Measurements from ENCODE around the gene HLF.

- TF ChIP-seq CTCF (IDR thresholded peaks at IDR 0.05) (no peak), POLR2A (IDR thresholded peaks at IDR 0.05) (no peak), EP300 (IDR thresholded peaks at IDR 0.05) (no peak), POLR2AphosphoS5 (IDR thresholded peaks at IDR 0.05) (no peak)
Measured at GRCh38 chr17:55304171-55304859, 39.6 kb downstream of the HLF start.

Data from stomach (tissue), 4 donors.